ENCODE data around the gene GCN1. TPM values are rescaled to one million over a fixed set of nuclear protein-coding genes. Genes with fewer than 3 reads are reported as not detected.
A peak's percentile ranks its signal among the peaks of the same experiment; 100 is the strongest.

Gene GCN1
- polyA plus RNA-seq, 1 donor (not counting 4 experiments of a cell fraction or from before 2014, with no cell fraction given): 34.1 TPM

- Histone ChIP-seq H3K4me3 (ENCODE audit: control insufficient read depth in 2 of 3, extremely low read depth in 1 of 3, insufficient read depth in 2 of 3, low read depth in 1 of 3, low read length in 3 of 3) (peak overlapping the region in 1 of 3 experiments; percentile 62), H3K27me3 (ENCODE audit: control insufficient read depth, extremely low read depth, insufficient read depth, low read length) (no peaks in the 10 kb centered on the region), H3K79me2 (ENCODE audit: control insufficient read depth, insufficient read depth, low read length) (no peaks in the 10 kb centered on the region), H3K9me1 (ENCODE audit: control insufficient read depth, extremely low read depth, insufficient read depth, low read length) (no peaks in the 10 kb centered on the region), H4K20me1 (ENCODE audit: control insufficient read depth, extremely low read depth, insufficient read depth, low read length) (no peaks in the 10 kb centered on the region), H2AFZ (ENCODE audit: control insufficient read depth, low read length) (no peak overlapping the region), H3K36me3 (ENCODE audit: control insufficient read depth in 2 of 2, extremely low read depth in 1 of 2, insufficient read depth in 2 of 2, low read length in 2 of 2) (peaks cover 4 to 7% of the 10 kb centered on the region in 2 experiments), H3K4me2 (ENCODE audit: control insufficient read depth, extremely low read depth, insufficient read depth, low read depth, low read length) (peak overlapping the region; percentile 88), H3K4me1 (ENCODE audit: control insufficient read depth, extremely low read depth, insufficient read depth, low read length) (peaks cover 16% of the 10 kb centered on the region), H3K9ac (ENCODE audit: control insufficient read depth, extremely low read depth, insufficient read depth, low read length) (peak overlapping the region; percentile 59), H3K9me3 (ENCODE audit: control insufficient read depth, low read depth, low read length) (no peaks in the 10 kb centered on the region), H3K27ac (ENCODE audit: control insufficient read depth, insufficient read depth, low read length) (peak overlapping the region; percentile 64)
- DNase-seq (ENCODE audit: low read depth, low spot score) (no peak), FAIRE-seq (no peak)
- TF ChIP-seq, protein P1, sequence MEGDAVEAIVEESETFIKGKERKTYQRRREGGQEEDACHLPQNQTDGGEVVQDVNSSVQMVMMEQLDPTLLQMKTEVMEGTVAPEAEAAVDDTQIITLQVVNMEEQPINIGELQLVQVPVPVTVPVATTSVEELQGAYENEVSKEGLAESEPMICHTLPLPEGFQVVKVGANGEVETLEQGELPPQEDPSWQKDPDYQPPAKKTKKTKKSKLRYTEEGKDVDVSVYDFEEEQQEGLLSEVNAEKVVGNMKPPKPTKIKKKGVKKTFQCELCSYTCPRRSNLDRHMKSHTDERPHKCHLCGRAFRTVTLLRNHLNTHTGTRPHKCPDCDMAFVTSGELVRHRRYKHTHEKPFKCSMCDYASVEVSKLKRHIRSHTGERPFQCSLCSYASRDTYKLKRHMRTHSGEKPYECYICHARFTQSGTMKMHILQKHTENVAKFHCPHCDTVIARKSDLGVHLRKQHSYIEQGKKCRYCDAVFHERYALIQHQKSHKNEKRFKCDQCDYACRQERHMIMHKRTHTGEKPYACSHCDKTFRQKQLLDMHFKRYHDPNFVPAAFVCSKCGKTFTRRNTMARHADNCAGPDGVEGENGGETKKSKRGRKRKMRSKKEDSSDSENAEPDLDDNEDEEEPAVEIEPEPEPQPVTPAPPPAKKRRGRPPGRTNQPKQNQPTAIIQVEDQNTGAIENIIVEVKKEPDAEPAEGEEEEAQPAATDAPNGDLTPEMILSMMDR (optimal IDR thresholded peaks at IDR 0.05 in 1 of 3, IDR thresholded peaks at IDR 0.05 in 1 of 3, conservative IDR thresholded peaks at IDR 0.05 in 1 of 3; ENCODE audit: extremely low read depth in 1 of 3, insufficient read depth in 2 of 3, low read length in 3 of 3): no peak
- no peak for TF ChIP-seq EZH2 (IDR thresholded peaks at IDR 0.05; ENCODE audit: low read length)
- dilution Hi-C loops (cut with MboI; ENCODE audit: extremely low pct_ligation_motif_present, low sequenced_read_pairs): no loop called here
Observed at GRCh38 chr12:120085920-120086645, 108.4 kb downstream of the GCN1 start.

DNA sequence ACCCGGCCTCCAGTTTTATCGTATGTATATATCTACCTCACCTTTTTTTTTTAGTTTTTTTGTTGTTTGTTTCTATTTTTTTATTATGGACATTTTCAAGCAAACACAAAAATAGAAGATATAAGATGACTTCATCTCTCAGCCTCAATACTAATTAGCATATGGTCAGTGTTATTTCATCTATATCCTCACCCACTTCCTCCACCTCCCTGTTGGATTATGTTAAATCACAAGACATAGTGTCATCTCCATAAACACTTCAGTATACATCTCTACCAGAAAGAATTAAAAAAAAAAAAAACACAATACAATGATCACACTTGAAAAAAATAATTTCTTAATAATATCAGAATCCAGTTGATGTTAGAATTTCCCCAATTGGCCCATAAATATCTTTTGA, 112.9 kb downstream of the GCN1 start:
- Histone ChIP-seq H2AFZ (ENCODE audit: control insufficient read depth, low read length) (no peak overlapping the region), H3K27ac (ENCODE audit: control insufficient read depth, insufficient read depth, low read length) (no peak overlapping the region), H3K79me2 (ENCODE audit: control insufficient read depth, insufficient read depth, low read length) (no peaks in the 10 kb centered on the region), H3K36me3 (ENCODE audit: control insufficient read depth in 2 of 2, extremely low read depth in 1 of 2, insufficient read depth in 2 of 2, low read length in 2 of 2) (no peaks in the 10 kb centered on the region), H3K27me3 (ENCODE audit: control insufficient read depth, extremely low read depth, insufficient read depth, low read length) (no peaks in the 10 kb centered on the region), H3K4me3 (ENCODE audit: control insufficient read depth in 2 of 3, extremely low read depth in 1 of 3, insufficient read depth in 2 of 3, low read depth in 1 of 3, low read length in 3 of 3) (no peak overlapping the region), H3K4me1 (ENCODE audit: control insufficient read depth, extremely low read depth, insufficient read depth, low read length) (peaks cover 26% of the 10 kb centered on the region), H3K4me2 (ENCODE audit: control insufficient read depth, extremely low read depth, insufficient read depth, low read depth, low read length) (no peak overlapping the region), H3K9me3 (ENCODE audit: control insufficient read depth, low read depth, low read length) (no peaks in the 10 kb centered on the region), H3K9ac (ENCODE audit: control insufficient read depth, extremely low read depth, insufficient read depth, low read length) (no peak overlapping the region), H4K20me1 (ENCODE audit: control insufficient read depth, extremely low read depth, insufficient read depth, low read length) (no peaks in the 10 kb centered on the region), H3K9me1 (ENCODE audit: control insufficient read depth, extremely low read depth, insufficient read depth, low read length) (no peaks in the 10 kb centered on the region)
- dilution Hi-C loops (cut with MboI; ENCODE audit: extremely low pct_ligation_motif_present, low sequenced_read_pairs): no loop called here
- TF ChIP-seq, protein P1 (optimal IDR thresholded peaks at IDR 0.05 in 1 of 3, IDR thresholded peaks at IDR 0.05 in 1 of 3, conservative IDR thresholded peaks at IDR 0.05 in 1 of 3; ENCODE audit: extremely low read depth in 1 of 3, insufficient read depth in 2 of 3, low read length in 3 of 3): no peak
- no peak for TF ChIP-seq EZH2 (IDR thresholded peaks at IDR 0.05; ENCODE audit: low read length)
- DNase-seq (ENCODE audit: low read depth, low spot score) (no peak), FAIRE-seq (no peak)
